HG02678 (cell line): Measurements from ENCODE around the gene PRKCB.
A peak's percentile ranks its signal among the peaks of the same experiment; 100 is the strongest.

Source experiments
- ATAC-seq: cut with Tn5 transposase; IDR thresholded peaks from one replicate; pipeline ENCODE4 v1.9.1; 2021; ENCODE audit warnings: mild to moderate bottlenecking, moderate library complexity; ENCODE audit not compliant: unreplicated experiment

The PRKCB gene

DNA sequence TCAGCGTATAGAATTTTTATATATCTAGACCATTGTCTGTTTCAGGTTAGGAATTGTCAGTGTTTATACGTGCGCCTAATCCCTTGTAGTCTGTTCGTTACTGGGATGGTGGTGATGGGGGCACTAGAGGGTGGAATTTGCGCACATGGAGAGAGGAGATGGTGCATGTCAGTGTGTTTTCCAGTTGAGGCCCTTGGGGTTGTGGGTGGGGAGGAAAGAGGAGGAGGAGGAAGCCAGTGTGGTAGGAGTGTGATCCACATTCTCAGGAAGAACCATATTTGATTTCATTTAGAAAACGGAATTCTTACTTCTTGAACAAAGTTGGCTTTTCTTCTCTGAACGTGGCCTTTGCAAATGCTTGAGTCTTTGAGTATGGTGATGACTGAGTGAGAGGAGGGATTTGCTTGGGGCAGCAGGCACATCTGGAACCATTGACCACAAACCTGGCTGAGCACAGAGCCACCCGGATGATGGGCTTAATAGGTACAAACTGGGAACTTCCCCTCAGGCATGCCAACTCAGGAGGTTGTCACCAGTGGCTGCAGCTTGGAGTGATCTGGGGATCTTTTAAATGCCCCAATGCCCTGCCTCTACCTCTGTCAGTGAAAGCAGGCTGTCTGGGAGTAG lies 98.9 kb downstream of the PRKCB start:
- no peak for ATAC-seq

DNA sequence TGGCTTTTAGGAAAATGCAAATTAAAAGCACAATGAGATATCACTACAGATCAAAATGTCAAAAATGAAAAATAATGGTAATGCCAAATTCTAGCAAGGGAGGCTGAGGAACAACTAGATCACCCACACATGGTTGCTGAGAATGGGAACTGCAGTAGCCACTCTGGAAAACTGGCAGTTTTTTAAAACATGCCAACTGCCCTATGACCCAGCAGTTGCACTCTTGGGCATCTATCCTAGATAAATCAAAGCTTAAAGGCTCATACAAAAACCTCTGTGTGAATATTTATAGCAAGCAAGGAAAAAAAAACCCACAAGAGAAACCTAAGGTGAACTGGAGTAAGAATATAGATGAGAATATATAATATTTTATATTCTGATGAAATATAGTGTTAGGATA lies 104.3 kb downstream of the PRKCB start:
- no peak for ATAC-seq

DNA sequence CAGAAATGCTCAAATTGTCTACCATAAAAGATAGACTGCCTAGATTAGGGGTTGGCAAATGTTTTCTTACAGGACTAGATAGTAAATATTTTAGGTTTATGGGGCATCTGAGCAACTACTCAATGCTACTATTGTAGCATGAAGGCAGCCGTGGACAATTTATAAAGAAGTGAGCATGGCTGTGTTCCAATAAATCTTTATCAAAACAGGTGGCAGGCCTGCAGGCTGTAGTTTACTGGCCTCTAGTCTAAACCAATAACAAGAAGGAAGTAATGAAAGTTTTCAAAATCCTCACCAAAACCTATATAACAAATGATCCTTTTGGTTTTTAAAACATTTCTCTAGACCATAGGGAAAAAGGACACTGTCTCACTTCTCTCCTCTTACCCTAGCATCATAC lies 105.2 kb downstream of the PRKCB start:
- ATAC-seq: no peak

DNA sequence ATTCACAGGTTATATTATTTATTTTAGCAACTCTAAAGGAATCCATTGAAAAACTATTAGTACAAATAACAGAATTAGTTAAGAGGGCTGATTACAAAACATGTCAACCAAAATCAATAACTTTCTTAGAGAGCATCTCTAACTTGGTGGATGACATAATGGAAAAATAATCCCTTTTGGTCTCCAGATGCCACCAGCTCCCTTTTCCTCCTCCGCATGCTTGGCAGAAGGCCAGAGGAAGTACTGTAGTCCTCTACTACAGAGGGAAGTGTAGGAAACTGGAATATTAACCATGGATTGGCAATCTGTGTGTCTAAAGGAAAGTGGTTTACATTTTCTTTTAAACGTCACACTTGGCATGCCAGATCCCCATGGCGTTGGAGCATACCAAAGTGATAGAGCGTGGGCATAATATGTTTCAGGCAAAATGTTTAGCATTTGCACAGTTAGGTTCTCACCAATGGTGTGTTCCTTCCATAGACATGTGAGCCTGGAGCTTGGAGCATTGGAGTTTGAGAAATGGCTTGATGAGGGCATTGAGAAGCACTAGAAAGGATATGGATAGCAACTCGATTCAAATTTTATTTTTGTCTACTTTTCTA lies 106.3 kb downstream of the PRKCB start:
- ATAC-seq: no peak

GRCh38 chr16:23943604-23944003 lies 107.8 kb downstream of the PRKCB start:
- ATAC-seq: no peak

GRCh38 chr16:23944381-23944780 lies 108.6 kb downstream of the PRKCB start:
- ATAC-seq: no peak

- no peak for ATAC-seq
Observed at GRCh38 chr16:23945243-23945642, 109.5 kb downstream of the PRKCB start.

DNA sequence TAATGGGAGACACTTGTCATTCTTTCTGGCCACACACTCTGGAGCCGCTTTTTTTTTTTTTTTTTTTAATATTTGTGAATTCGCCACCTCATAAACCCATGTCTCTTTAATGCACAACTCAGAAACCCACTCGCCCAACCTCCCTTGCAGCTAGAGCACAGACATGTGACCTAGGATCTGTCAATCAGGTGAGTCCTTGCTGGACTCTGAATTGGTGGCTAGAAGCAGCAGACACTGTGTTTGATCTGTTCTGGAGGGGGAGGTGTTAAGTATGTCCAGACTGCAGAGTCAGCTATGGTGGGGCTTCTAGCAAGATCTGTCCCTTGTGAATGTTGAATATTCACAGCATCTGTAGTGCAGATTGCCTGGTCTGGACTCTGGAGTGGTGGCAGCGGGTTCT lies 112.1 kb downstream of the PRKCB start:
- ATAC-seq: no peak

GRCh38 chr16:23948949-23949411 lies 113.2 kb downstream of the PRKCB start:
- ATAC-seq: no peak

- peak; percentile 65 for ATAC-seq
Observed at GRCh38 chr16:23949630-23950290, 114.0 kb downstream of the PRKCB start.

DNA sequence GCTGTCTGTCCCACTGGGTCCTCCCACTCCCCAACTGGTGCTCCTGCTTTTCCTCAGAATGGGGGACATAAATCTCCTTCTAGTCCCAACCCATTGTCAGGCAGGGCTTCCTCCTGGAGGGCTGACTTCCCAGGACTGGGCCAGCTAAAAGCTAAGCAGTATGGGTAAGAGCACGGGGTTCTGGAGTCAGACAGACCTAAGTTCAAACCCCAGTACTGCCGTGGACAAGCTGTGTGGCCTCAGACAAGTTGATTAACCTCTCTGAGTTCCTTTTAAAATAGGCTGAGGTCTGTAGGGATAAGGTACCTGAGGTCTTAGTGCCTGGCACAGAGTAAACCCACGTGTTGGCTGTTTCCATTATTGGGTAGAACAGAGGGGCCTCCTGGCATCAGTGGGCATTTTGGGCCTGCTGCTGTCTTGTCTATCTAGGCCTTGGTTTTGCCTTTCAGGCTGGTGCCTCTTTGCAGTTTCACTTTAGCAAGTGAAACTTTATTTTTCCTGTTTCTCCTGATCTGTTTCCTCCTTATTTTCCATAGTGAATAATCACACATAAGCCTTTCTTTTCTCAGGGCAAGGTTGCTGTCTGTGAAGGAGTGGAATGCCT lies 114.6 kb downstream of the PRKCB start:
- no peak for ATAC-seq

GRCh38 chr16:23950898-23951297 lies 115.1 kb downstream of the PRKCB start:
- no peak for ATAC-seq

DNA sequence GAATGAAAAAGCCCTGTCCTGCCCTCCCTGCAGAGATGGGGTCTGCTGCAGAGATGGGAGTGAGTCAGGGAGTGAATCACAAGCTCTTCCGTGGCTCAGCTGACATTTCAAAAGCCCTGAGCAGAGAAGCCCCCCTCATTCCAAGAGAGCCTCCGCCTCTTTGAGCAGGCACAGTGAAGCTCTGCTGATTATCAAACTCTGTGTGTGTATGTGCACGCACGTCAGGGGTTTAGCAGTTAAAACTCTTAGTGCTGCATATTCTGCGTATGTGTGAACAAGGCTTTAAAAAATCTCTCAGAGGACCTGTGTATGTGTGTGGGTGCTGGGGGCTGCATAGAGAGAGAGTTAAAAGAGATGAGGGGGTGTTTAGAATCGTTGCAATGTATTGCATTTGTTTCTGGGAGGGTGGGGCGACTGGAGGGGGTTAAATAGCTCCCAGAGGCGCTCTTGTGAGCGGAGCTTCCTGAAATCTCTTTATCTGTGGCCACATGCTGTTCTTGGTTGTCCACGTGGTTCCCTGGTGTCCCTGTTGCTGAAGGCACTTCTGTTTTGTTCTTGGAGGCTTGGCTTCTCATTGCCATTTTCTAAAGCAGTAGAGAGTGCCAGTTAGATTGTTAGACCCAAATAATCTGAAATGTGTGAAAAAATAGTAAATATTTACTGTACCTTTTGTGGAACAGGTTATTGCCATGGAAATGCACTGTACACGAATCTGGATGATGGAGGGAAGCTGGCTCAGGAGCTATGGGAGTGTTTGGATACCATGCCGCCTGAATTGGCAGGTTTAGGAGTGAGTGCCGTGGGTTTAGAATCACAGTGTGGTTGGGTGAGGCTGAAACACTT lies 116.6 kb downstream of the PRKCB start:
- no peak for ATAC-seq

- no peak for ATAC-seq
Observed at GRCh38 chr16:23952971-23953300, 117.2 kb downstream of the PRKCB start.

DNA sequence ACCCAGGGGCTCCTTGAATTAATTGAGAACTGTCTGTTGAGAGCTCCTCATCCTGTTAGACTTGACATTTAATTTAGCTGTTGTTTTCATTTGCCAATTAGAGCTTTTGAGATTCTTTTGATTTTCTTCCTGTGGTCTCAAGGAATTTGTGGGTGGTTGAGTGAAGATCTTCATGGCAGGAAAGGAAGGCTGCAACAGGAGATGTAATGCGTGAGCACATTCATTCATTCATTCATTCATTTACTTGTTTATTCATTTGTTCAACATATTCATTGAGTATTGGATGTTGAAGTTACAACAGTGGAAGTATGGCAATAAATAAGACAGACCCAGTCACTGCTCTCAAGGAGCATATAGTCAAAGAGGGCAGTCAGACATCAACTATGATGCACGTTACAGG lies 117.7 kb downstream of the PRKCB start:
- ATAC-seq: no peak

DNA sequence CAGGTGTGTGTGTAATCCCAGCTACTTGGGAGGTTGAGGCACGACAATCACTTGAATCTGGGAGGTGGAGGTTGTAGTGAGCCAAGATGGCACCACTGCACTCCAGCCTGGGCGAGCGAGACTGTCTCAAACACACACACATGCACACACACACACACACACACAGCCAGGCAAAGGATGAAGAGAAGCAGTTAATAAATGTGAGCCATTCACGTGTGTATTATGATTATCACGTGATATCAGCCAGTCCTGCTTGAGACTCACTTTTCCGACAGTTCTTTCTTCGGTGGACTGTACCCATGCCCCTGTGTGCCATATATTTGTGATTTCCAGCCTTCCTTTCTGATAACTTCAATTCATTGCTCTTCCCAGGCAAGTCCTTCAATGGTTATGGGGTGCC lies 119.3 kb downstream of the PRKCB start:
- no peak for ATAC-seq

DNA sequence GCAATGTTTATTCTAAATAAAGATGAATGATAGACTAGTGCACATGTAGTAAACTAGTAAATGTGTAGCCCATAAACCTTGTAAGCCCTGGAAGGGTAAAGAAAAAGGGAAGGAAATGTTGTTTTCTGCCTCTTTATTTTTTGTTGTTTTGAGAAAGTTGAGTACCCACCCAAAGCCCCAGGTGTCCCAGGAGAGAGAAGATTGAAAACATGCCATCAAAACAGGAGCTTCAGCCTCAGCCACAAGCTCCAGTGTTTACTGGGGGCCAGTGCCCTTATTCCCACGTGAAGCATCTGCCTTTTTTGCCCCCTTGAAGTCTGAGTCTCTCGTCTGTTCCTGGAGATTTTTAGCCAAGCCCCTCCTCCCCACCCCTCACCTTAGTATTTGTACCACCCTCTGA lies 121.5 kb downstream of the PRKCB start:
- ATAC-seq: no peak

GRCh38 chr16:23959072-23959751 lies 123.4 kb downstream of the PRKCB start:
- ATAC-seq: no peak

DNA sequence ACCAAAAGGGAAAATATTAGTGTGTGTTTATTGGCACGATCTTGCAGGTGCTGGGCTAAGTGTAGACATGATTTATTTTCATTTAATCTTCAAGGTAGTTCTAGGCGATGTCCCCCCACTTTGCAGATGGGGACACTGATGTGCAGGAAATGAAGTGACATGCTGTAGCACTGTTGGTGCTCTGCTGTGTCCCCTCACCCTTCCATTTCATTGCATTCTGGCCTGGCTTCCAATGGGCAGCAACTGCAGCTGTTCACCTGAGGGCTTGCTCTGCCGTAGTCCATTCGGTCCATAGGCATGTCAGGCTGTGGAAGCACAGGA lies 123.9 kb downstream of the PRKCB start:
- no peak for ATAC-seq

GRCh38 chr16:23960081-23960885 lies 124.5 kb downstream of the PRKCB start:
- no peak for ATAC-seq
